WTC11 (cell line): ENCODE results near the gene EXOC4. TPM values are rescaled to one million over a fixed set of nuclear protein-coding genes. Genes with fewer than 3 reads are reported as not detected.

Source experiments
- ATAC-seq: fragments of 200-7000 bp; cut with Tn5 transposase; 2 replicates; pipeline ENCODE4 v1.10.0; 2021; ENCODE audit warnings: mild to moderate bottlenecking, moderate library complexity
- CTCF ChIA-PET: fragments of 300-600 bp; sonication (Branson Sonifier 250); formaldehyde crosslinking; loops from one replicate; lab custom pipeline; 2021; ENCODE audit warnings: antibody characterized with exemption; lab: Charles Lee
- POLR2A ChIA-PET: fragments of 350-600 bp; sonication (Branson Sonifier 250); formaldehyde crosslinking; loops from one replicate; lab custom pipeline; 2021; ENCODE audit warnings: antibody characterized with exemption; lab: Charles Lee
- DNase-seq: peaks from one replicate; pipeline ENCODE4 v3.0.0; 2021; ENCODE audit warnings: low spot score
- H3K27ac Mint-ChIP-seq: 2 replicates; pipeline ENCODE4 v1.8.0; 2021; ENCODE audit warnings: mixed read lengths
- H3K27me3 Mint-ChIP-seq: 2 replicates; pipeline ENCODE4 v1.8.0; 2021; ENCODE audit warnings: low read depth, mild to moderate bottlenecking, moderate library complexity, mixed read lengths
- H3K36me3 Mint-ChIP-seq: 2 replicates; pipeline ENCODE4 v1.8.0; 2021; ENCODE audit warnings: mixed read lengths
- H3K4me1 Mint-ChIP-seq: 2 replicates; pipeline ENCODE4 v1.8.0; 2022; ENCODE audit warnings: mixed read lengths
- H3K4me3 Mint-ChIP-seq: 2 replicates; pipeline ENCODE4 v1.8.0; 2021; ENCODE audit warnings: mild to moderate bottlenecking, moderate library complexity, mixed read lengths
- H3K9me3 Mint-ChIP-seq: 2 replicates; pipeline ENCODE4 v1.8.0; 2021; ENCODE audit warnings: mixed read lengths
- ATF1 ChIP-seq: sonication (generic); formaldehyde crosslinking; IDR thresholded peaks from 2 replicates; pipeline ENCODE4 v1.8.1; 2023; ENCODE audit warnings: mild to moderate bottlenecking, moderate library complexity, missing genetic modification reagents
- ELF4 ChIP-seq: sonication (generic); formaldehyde crosslinking; IDR thresholded peaks from 2 replicates; pipeline ENCODE4 v1.8.1; 2022; ENCODE audit warnings: low read depth, mild to moderate bottlenecking, moderate library complexity, missing genetic modification reagents
- ESRRA ChIP-seq: sonication (generic); formaldehyde crosslinking; IDR thresholded peaks from 2 replicates; pipeline ENCODE4 v1.8.1; 2022; ENCODE audit warnings: mild to moderate bottlenecking, missing genetic modification reagents, borderline replicate concordance
- ETV6 ChIP-seq: sonication (generic); formaldehyde crosslinking; IDR thresholded peaks from 2 replicates; pipeline ENCODE4 v1.8.1; 2022; ENCODE audit warnings: mild to moderate bottlenecking, missing genetic modification reagents
- FOXJ3 ChIP-seq: sonication (generic); formaldehyde crosslinking; IDR thresholded peaks from 2 replicates; pipeline ENCODE4 v1.9.0; 2021; ENCODE audit warnings: missing genetic modification reagents, mild to moderate bottlenecking, borderline replicate concordance
- FOXK1 ChIP-seq: sonication (generic); formaldehyde crosslinking; IDR thresholded peaks from 2 replicates; pipeline ENCODE4 v1.8.0; 2022; ENCODE audit warnings: mild to moderate bottlenecking, moderate library complexity, missing genetic modification reagents
- FOXP1 ChIP-seq: sonication (generic); formaldehyde crosslinking; IDR thresholded peaks from 2 replicates; pipeline ENCODE4 v1.8.0; 2022; ENCODE audit warnings: missing genetic modification reagents, mild to moderate bottlenecking, moderate library complexity, borderline replicate concordance
- KAT7 ChIP-seq: sonication (generic); formaldehyde crosslinking; IDR thresholded peaks from 2 replicates; pipeline ENCODE4 v1.8.1; 2023; ENCODE audit warnings: missing genetic modification reagents, mild to moderate bottlenecking, borderline replicate concordance
- MYBL2 ChIP-seq: sonication (generic); formaldehyde crosslinking; IDR thresholded peaks from 2 replicates; pipeline ENCODE4 v1.8.1; 2023; ENCODE audit warnings: mild to moderate bottlenecking, moderate library complexity, missing genetic modification reagents
- NFATC4 ChIP-seq: fragments of 250-450 bp; sonication (Bioruptor Pico); IDR thresholded peaks from 2 replicates; pipeline ENCODE4 v1.9.0; 2021; ENCODE audit warnings: mild to moderate bottlenecking
- NR3C1 ChIP-seq: sonication (generic); formaldehyde crosslinking; conservative IDR thresholded peaks from 2 replicates; pipeline ENCODE4 v1.8.1; 2023; ENCODE audit warnings: low read depth, mild to moderate bottlenecking, missing genetic modification reagents
- RELA ChIP-seq: sonication (generic); formaldehyde crosslinking; IDR thresholded peaks from 2 replicates; pipeline ENCODE4 v1.8.1; 2022; ENCODE audit warnings: missing genetic modification reagents, mild to moderate bottlenecking, borderline replicate concordance
- SMAD4 ChIP-seq: sonication (generic); formaldehyde crosslinking; IDR thresholded peaks from 2 replicates; pipeline ENCODE4 v1.8.0; 2022; ENCODE audit warnings: mild to moderate bottlenecking, missing genetic modification reagents
- SP1 ChIP-seq: sonication (generic); formaldehyde crosslinking; conservative IDR thresholded peaks from 2 replicates; pipeline ENCODE4 v1.8.1; 2022; ENCODE audit warnings: missing genetic modification reagents
- TEAD4 ChIP-seq: sonication (generic); formaldehyde crosslinking; IDR thresholded peaks from 2 replicates; pipeline ENCODE4 v1.8.0; 2022; ENCODE audit warnings: mild to moderate bottlenecking, missing genetic modification reagents
- ZNF121 ChIP-seq: sonication (generic); formaldehyde crosslinking; IDR thresholded peaks from 2 replicates; pipeline ENCODE4 v1.8.0; 2023; ENCODE audit warnings: missing genetic modification reagents
- ZNF317 ChIP-seq: sonication (generic); formaldehyde crosslinking; IDR thresholded peaks from 2 replicates; pipeline ENCODE4 v1.8.1; 2023; ENCODE audit warnings: low read depth, mild to moderate bottlenecking, moderate library complexity, missing genetic modification reagents, borderline replicate concordance
- ZNF396 ChIP-seq: fragments of 250-450 bp; sonication (Bioruptor Pico); IDR thresholded peaks from 2 replicates; pipeline ENCODE4 v1.8.0; 2021; ENCODE audit warnings: mild to moderate bottlenecking, moderate library complexity, borderline replicate concordance
- ZNF416 ChIP-seq: fragments of 250-450 bp; sonication (Bioruptor Pico); IDR thresholded peaks from 2 replicates; pipeline ENCODE4 v1.9.0; 2021; ENCODE audit warnings: mild to moderate bottlenecking, inconsistent platforms
- ZNF671 ChIP-seq: fragments of 250-450 bp; sonication (Bioruptor Pico); IDR thresholded peaks from 2 replicates; pipeline ENCODE4 v1.8.0; 2021; ENCODE audit warnings: mild to moderate bottlenecking
- total RNA-seq: library from RNA; stranded (reverse); gene quantifications from 3 replicates; pipeline ENCODE4 v1.2.3, GENCODE V29; 2021
- TF ChIP-seq, protein P1 (sequence below): sonication (generic); formaldehyde crosslinking; IDR thresholded peaks from 2 replicates; pipeline ENCODE4 v1.8.1; 2022; ENCODE audit warnings: missing genetic modification reagents, borderline replicate concordance
- TF ChIP-seq, protein P2 (sequence below): sonication (generic); formaldehyde crosslinking; IDR thresholded peaks from 2 replicates; pipeline ENCODE4 v1.8.1; 2023; ENCODE audit warnings: mild to moderate bottlenecking, missing genetic modification reagents, moderate library complexity
- TF ChIP-seq, protein P3 (sequence below): fragments of 200-600 bp; IDR thresholded peaks from 2 replicates; pipeline ENCODE4 v1.8.0; 2022; ENCODE audit warnings: antibody characterized with exemption
- TF ChIP-seq, protein P4 (sequence below): fragments of 250-450 bp; sonication (Bioruptor Pico); IDR thresholded peaks from 2 replicates; pipeline ENCODE4 v1.9.0; 2021; ENCODE audit warnings: mild to moderate bottlenecking
- TF ChIP-seq, protein P5 (sequence below): sonication (generic); formaldehyde crosslinking; IDR thresholded peaks from 2 replicates; pipeline ENCODE4 v1.8.0; 2022; ENCODE audit warnings: mild to moderate bottlenecking, missing genetic modification reagents
- TF ChIP-seq, protein P6 (sequence below): sonication (generic); formaldehyde crosslinking; IDR thresholded peaks from 2 replicates; pipeline ENCODE4 v1.8.1; 2023; ENCODE audit warnings: mild to moderate bottlenecking, missing genetic modification reagents
- TF ChIP-seq, protein P7 (sequence below): sonication (generic); formaldehyde crosslinking; IDR thresholded peaks from 2 replicates; pipeline ENCODE4 v1.8.1; 2023; ENCODE audit warnings: mild to moderate bottlenecking, moderate library complexity, missing genetic modification reagents

The EXOC4 gene
- total RNA-seq, 1 experiment from 2014 or later = 62.0 TPM

DNA sequence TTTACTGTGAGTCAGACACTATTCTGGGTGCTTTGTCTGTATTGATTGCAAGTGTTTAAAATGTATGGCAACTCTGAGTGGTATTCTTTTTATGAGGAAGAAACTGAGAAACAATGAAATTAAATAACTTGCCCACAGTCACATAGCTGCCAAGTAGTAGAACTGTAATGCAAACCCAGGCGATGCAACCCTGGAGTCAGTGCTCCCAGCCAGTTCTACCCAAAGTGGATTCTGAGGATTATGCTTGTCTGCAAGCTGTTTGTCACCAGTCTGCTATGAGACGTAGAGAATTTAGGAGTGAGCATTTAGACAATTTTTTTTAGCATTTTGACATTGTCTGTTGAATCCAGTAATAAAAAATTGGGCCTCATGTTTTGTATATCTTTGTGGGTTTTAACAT, 568.3 kb downstream of the EXOC4 start:
- ATAC-seq (no peak), DNase-seq (no peak)
- Mint-ChIP-seq H3K9me3 (no peaks in the 10 kb centered on the region), H3K27ac (no peak overlapping the region), H3K4me3 (no peak overlapping the region), H3K27me3 (no peaks in the 10 kb centered on the region), H3K4me1 (peaks cover 10% of the 10 kb centered on the region), H3K36me3 (peaks cover 7% of the 10 kb centered on the region; the same call in 1 of the 2 replicates)
- ChIA-PET CTCF (no interaction called here), POLR2A (no interaction called here)
- no peak for TF ChIP-seq ZNF317 (CRISPR knock-in tag)
- no peak for TF ChIP-seq ATF1 (CRISPR knock-in tag)
- TF ChIP-seq FOXK1 = no peak
- no peak for TF ChIP-seq NR3C1 (CRISPR knock-in tag)
- no peak for TF ChIP-seq ZNF671
- TF ChIP-seq, protein P1, sequence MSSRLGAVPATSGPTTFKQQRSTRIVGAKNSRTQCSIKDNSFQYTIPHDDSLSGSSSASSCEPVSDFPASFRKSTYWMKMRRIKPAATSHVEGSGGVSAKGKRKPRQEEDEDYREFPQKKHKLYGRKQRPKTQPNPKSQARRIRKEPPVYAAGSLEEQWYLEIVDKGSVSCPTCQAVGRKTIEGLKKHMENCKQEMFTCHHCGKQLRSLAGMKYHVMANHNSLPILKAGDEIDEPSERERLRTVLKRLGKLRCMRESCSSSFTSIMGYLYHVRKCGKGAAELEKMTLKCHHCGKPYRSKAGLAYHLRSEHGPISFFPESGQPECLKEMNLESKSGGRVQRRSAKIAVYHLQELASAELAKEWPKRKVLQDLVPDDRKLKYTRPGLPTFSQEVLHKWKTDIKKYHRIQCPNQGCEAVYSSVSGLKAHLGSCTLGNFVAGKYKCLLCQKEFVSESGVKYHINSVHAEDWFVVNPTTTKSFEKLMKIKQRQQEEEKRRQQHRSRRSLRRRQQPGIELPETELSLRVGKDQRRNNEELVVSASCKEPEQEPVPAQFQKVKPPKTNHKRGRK = no peak
- TF ChIP-seq ELF4 (CRISPR knock-in tag) = no peak
- TF ChIP-seq FOXP1 (CRISPR knock-in tag) = no peak
- TF ChIP-seq ZNF121 (CRISPR knock-in tag) = no peak
- TF ChIP-seq, protein P2, sequence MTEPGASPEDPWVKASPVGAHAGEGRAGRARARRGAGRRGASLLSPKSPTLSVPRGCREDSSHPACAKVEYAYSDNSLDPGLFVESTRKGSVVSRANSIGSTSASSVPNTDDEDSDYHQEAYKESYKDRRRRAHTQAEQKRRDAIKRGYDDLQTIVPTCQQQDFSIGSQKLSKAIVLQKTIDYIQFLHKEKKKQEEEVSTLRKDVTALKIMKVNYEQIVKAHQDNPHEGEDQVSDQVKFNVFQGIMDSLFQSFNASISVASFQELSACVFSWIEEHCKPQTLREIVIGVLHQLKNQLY = no peak
- TF ChIP-seq, protein P3, sequence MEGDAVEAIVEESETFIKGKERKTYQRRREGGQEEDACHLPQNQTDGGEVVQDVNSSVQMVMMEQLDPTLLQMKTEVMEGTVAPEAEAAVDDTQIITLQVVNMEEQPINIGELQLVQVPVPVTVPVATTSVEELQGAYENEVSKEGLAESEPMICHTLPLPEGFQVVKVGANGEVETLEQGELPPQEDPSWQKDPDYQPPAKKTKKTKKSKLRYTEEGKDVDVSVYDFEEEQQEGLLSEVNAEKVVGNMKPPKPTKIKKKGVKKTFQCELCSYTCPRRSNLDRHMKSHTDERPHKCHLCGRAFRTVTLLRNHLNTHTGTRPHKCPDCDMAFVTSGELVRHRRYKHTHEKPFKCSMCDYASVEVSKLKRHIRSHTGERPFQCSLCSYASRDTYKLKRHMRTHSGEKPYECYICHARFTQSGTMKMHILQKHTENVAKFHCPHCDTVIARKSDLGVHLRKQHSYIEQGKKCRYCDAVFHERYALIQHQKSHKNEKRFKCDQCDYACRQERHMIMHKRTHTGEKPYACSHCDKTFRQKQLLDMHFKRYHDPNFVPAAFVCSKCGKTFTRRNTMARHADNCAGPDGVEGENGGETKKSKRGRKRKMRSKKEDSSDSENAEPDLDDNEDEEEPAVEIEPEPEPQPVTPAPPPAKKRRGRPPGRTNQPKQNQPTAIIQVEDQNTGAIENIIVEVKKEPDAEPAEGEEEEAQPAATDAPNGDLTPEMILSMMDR = no peak
- no peak for TF ChIP-seq SMAD4
- TF ChIP-seq, protein P4, sequence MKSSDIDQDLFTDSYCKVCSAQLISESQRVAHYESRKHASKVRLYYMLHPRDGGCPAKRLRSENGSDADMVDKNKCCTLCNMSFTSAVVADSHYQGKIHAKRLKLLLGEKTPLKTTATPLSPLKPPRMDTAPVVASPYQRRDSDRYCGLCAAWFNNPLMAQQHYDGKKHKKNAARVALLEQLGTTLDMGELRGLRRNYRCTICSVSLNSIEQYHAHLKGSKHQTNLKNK (CRISPR knock-in tag) = no peak
- TF ChIP-seq, protein P5, sequence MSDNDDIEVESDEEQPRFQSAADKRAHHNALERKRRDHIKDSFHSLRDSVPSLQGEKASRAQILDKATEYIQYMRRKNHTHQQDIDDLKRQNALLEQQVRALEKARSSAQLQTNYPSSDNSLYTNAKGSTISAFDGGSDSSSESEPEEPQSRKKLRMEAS (CRISPR knock-in tag) = no peak
- TF ChIP-seq MYBL2 (CRISPR knock-in tag) = no peak
- no peak for TF ChIP-seq NFATC4 (CRISPR knock-in tag)
- no peak for TF ChIP-seq ESRRA
- TF ChIP-seq, protein P6, sequence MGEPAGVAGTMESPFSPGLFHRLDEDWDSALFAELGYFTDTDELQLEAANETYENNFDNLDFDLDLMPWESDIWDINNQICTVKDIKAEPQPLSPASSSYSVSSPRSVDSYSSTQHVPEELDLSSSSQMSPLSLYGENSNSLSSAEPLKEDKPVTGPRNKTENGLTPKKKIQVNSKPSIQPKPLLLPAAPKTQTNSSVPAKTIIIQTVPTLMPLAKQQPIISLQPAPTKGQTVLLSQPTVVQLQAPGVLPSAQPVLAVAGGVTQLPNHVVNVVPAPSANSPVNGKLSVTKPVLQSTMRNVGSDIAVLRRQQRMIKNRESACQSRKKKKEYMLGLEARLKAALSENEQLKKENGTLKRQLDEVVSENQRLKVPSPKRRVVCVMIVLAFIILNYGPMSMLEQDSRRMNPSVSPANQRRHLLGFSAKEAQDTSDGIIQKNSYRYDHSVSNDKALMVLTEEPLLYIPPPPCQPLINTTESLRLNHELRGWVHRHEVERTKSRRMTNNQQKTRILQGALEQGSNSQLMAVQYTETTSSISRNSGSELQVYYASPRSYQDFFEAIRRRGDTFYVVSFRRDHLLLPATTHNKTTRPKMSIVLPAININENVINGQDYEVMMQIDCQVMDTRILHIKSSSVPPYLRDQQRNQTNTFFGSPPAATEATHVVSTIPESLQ = no peak

DNA sequence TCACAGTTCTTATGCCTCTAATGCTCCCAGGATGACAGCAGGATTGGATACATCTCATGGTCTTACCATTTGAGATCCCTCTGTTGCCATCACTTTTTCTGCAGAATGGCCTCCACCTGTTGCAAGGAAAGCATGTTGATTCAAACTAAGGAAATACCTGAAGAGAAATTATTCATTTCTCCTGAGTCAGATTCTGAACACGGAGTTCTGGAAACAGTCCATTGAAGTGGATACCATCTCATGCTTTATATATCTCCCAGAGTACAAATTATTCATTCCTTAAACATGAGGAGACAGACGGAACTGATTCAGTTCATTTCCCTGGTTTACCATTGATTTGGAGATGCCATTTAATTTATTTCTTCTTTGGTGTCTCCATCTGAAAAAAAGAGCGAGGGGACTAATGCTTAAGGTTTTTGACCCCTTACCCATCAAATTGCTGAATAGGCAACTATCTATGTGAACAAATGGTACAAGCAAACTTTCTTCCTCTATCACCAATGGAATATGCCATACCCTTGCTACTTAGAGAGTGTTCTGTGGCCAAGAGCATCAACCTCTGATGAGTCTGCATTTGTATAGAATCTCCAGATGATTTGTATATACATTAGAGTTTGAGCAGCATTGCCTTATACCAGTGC, 569.2 kb downstream of the EXOC4 start:
- CTCF ChIA-PET = no interaction called here
- H3K27ac Mint-ChIP-seq = no peak overlapping the region
- POLR2A ChIA-PET = no interaction called here
- DNase-seq (no peak), ATAC-seq (no peak)
- H3K4me3 Mint-ChIP-seq = no peak overlapping the region
- no peaks in the 10 kb centered on the region for H3K9me3 Mint-ChIP-seq
- H3K36me3 Mint-ChIP-seq = peaks cover 6% of the 10 kb centered on the region; the same call in 1 of the 2 replicates
- H3K27me3 Mint-ChIP-seq = no peaks in the 10 kb centered on the region
- H3K4me1 Mint-ChIP-seq = peaks cover 3% of the 10 kb centered on the region; the same call in 1 of the 2 replicates
- TF ChIP-seq RELA (CRISPR knock-in tag) (no peak), KAT7 (no peak), ETV6 (CRISPR knock-in tag) (no peak), FOXK1 (no peak), SP1 (CRISPR knock-in tag) (no peak), TEAD4 (CRISPR knock-in tag) (no peak), ZNF416 (CRISPR knock-in tag) (no peak), FOXJ3 (CRISPR knock-in tag) (no peak), ZNF396 (no peak), SMAD4 (no peak)
- TF ChIP-seq, protein P4 (CRISPR knock-in tag) = no peak
- TF ChIP-seq, protein P7, sequence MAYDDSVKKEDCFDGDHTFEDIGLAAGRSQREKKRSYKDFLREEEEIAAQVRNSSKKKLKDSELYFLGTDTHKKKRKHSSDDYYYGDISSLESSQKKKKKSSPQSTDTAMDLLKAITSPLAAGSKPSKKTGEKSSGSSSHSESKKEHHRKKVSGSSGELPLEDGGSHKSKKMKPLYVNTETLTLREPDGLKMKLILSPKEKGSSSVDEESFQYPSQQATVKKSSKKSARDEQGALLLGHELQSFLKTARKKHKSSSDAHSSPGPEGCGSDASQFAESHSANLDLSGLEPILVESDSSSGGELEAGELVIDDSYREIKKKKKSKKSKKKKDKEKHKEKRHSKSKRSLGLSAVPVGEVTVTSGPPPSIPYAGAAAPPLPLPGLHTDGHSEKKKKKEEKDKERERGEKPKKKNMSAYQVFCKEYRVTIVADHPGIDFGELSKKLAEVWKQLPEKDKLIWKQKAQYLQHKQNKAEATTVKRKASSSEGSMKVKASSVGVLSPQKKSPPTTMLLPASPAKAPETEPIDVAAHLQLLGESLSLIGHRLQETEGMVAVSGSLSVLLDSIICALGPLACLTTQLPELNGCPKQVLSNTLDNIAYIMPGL (CRISPR knock-in tag) = no peak
- TF ChIP-seq, protein P5 (CRISPR knock-in tag) = no peak
